ENCODE results near the gene ANTXR1. TPM values are rescaled to one million over a fixed set of nuclear protein-coding genes. Genes with fewer than 3 reads are reported as not detected.

The ANTXR1 gene
- total RNA-seq, 5 donors from 2014 or later (not counting 1 experiment from before 2014, with no cell fraction given) = 0.19 to 0.79 (median 0.63) TPM; not detected in 1

GRCh38 chr2:69177063-69177771 lies 164.2 kb downstream of the ANTXR1 start:
- no peaks in the 10 kb centered on the region for H3K9me3 ChIP-seq
- Mint-ChIP-seq H3K27me3 (peaks cover 8 to 16% of the 10 kb centered on the region in 2 donors), H3K27ac (no peak overlapping the region), H3K9me3 (no peaks in the 10 kb centered on the region), H3K4me1 (peaks cover 4 to 8% (median 4%) of the 10 kb centered on the region in 3 donors), H3K4me3 (no peak overlapping the region), H3K36me3 (no peaks in the 10 kb centered on the region)
- ATAC-seq (replicated peaks in 1 of 4) (no peak), DNase-seq (no peak)
- ChIA-PET POLR2A (no interaction called here), CTCF (no interaction called here)
- WGBS (ENCODE audit: insufficient coverage) = 39% methylated on average over 14 of the region's 16 CpGs
- H3K4me1 ChIP-seq (ENCODE audit: control insufficient read depth in 1 of 2, extremely low read depth in 1 of 2, insufficient read depth in 2 of 2, low read length in 2 of 2) = no peaks in the 10 kb centered on the region
- no peaks in the 10 kb centered on the region for H3K36me3 ChIP-seq (ENCODE audit: control insufficient read depth in 2 of 2, extremely low read depth in 1 of 2, insufficient read depth in 1 of 2, low read length in 1 of 2)
- H3K27ac ChIP-seq (ENCODE audit: low read length) = no peak overlapping the region
- peaks cover 0 to 15% of the 10 kb centered on the region in 2 experiments for H3K27me3 ChIP-seq (replicated peaks in 1 of 2; ENCODE audit: control insufficient read depth in 2 of 2, extremely low read depth in 1 of 2, insufficient read depth in 2 of 2, low read length in 1 of 2)
- no peak overlapping the region for H3K4me3 ChIP-seq (ENCODE audit: control insufficient read depth in 1 of 2, extremely low read depth in 1 of 2, low read length in 1 of 2)

- Mint-ChIP-seq H3K4me1 (peaks cover 4 to 8% (median 4%) of the 10 kb centered on the region in 3 donors), H3K27ac (no peak overlapping the region), H3K9me3 (no peaks in the 10 kb centered on the region), H3K4me3 (no peak overlapping the region), H3K27me3 (peaks cover 8 to 16% of the 10 kb centered on the region in 2 donors), H3K36me3 (no peaks in the 10 kb centered on the region)
- CTCF ChIA-PET = no interaction called here
- Histone ChIP-seq H3K27me3 (replicated peaks in 1 of 2; ENCODE audit: control insufficient read depth in 2 of 2, extremely low read depth in 1 of 2, insufficient read depth in 2 of 2, low read length in 1 of 2) (peaks cover 0 to 15% of the 10 kb centered on the region in 2 experiments), H3K4me1 (ENCODE audit: control insufficient read depth in 1 of 2, extremely low read depth in 1 of 2, insufficient read depth in 2 of 2, low read length in 2 of 2) (no peaks in the 10 kb centered on the region), H3K36me3 (ENCODE audit: control insufficient read depth in 2 of 2, extremely low read depth in 1 of 2, insufficient read depth in 1 of 2, low read length in 1 of 2) (no peaks in the 10 kb centered on the region), H3K4me3 (ENCODE audit: control insufficient read depth in 1 of 2, extremely low read depth in 1 of 2, low read length in 1 of 2) (no peak overlapping the region), H3K27ac (ENCODE audit: low read length) (no peak overlapping the region), H3K9me3 (no peaks in the 10 kb centered on the region)
- POLR2A ChIA-PET = no interaction called here
- WGBS (ENCODE audit: insufficient coverage) = 78% methylated on average over 18 of the region's 20 CpGs
- peak in 15 of 35 experiments; percentile 1 to 40 (median 8) for DNase-seq
- ATAC-seq (replicated peaks in 1 of 4) = no peak
Measured at GRCh38 chr2:69177785-69178636, 165.0 kb downstream of the ANTXR1 start.

GRCh38 chr2:69178756-69179155 lies 165.8 kb downstream of the ANTXR1 start:
- Histone ChIP-seq H3K9me3 (no peaks in the 10 kb centered on the region), H3K4me1 (ENCODE audit: control insufficient read depth in 1 of 2, extremely low read depth in 1 of 2, insufficient read depth in 2 of 2, low read length in 2 of 2) (no peaks in the 10 kb centered on the region), H3K27me3 (replicated peaks in 1 of 2; ENCODE audit: control insufficient read depth in 2 of 2, extremely low read depth in 1 of 2, insufficient read depth in 2 of 2, low read length in 1 of 2) (peaks cover 0 to 15% of the 10 kb centered on the region in 2 experiments), H3K4me3 (ENCODE audit: control insufficient read depth in 1 of 2, extremely low read depth in 1 of 2, low read length in 1 of 2) (no peak overlapping the region), H3K27ac (ENCODE audit: low read length) (no peak overlapping the region), H3K36me3 (ENCODE audit: control insufficient read depth in 2 of 2, extremely low read depth in 1 of 2, insufficient read depth in 1 of 2, low read length in 1 of 2) (no peaks in the 10 kb centered on the region)
- no peak overlapping the region for H3K4me3 Mint-ChIP-seq
- ATAC-seq (replicated peaks in 1 of 4) = no peak
- H3K4me1 Mint-ChIP-seq = peaks cover 4 to 8% (median 4%) of the 10 kb centered on the region in 3 donors
- no peak overlapping the region for H3K27ac Mint-ChIP-seq
- ChIA-PET CTCF (no interaction called here), POLR2A (no interaction called here)
- WGBS (ENCODE audit: insufficient coverage) = no CpG with 5 or more reads among the region's 3 CpGs
- H3K27me3 Mint-ChIP-seq = peaks cover 8 to 16% of the 10 kb centered on the region in 2 donors
- DNase-seq = no peak
- no peaks in the 10 kb centered on the region for H3K36me3 Mint-ChIP-seq
- H3K9me3 Mint-ChIP-seq = no peaks in the 10 kb centered on the region

GRCh38 chr2:69180227-69180626 lies 167.2 kb downstream of the ANTXR1 start:
- no peaks in the 10 kb centered on the region for H3K36me3 Mint-ChIP-seq
- no peaks in the 10 kb centered on the region for H3K36me3 ChIP-seq (ENCODE audit: control insufficient read depth in 2 of 2, extremely low read depth in 1 of 2, insufficient read depth in 1 of 2, low read length in 1 of 2)
- H3K27me3 Mint-ChIP-seq = peaks cover 8 to 13% of the 10 kb centered on the region in 2 donors
- no peaks in the 10 kb centered on the region for H3K9me3 Mint-ChIP-seq
- 69% methylated on average over 1 of the region's 1 CpG for WGBS (ENCODE audit: insufficient coverage)
- DNase-seq (no peak), ATAC-seq (replicated peaks in 1 of 4) (no peak)
- no peak overlapping the region for H3K4me3 Mint-ChIP-seq
- peaks cover 0 to 15% of the 10 kb centered on the region in 2 experiments for H3K27me3 ChIP-seq (replicated peaks in 1 of 2; ENCODE audit: control insufficient read depth in 2 of 2, extremely low read depth in 1 of 2, insufficient read depth in 2 of 2, low read length in 1 of 2)
- ChIA-PET CTCF (no interaction called here), POLR2A (no interaction called here)
- H3K4me1 ChIP-seq (ENCODE audit: control insufficient read depth in 1 of 2, extremely low read depth in 1 of 2, insufficient read depth in 2 of 2, low read length in 2 of 2) = no peaks in the 10 kb centered on the region
- no peak overlapping the region for H3K4me3 ChIP-seq (ENCODE audit: control insufficient read depth in 1 of 2, extremely low read depth in 1 of 2, low read length in 1 of 2)
- H3K4me1 Mint-ChIP-seq = peaks cover 4 to 8% (median 4%) of the 10 kb centered on the region in 3 donors
- no peaks in the 10 kb centered on the region for H3K9me3 ChIP-seq
- H3K27ac Mint-ChIP-seq = no peak overlapping the region
- H3K27ac ChIP-seq (ENCODE audit: low read length) = no peak overlapping the region

GRCh38 chr2:69180974-69181373 lies 168.0 kb downstream of the ANTXR1 start:
- Mint-ChIP-seq H3K4me3 (no peak overlapping the region), H3K36me3 (no peaks in the 10 kb centered on the region), H3K27me3 (peaks cover 8 to 13% of the 10 kb centered on the region in 2 donors), H3K9me3 (no peaks in the 10 kb centered on the region), H3K27ac (no peak overlapping the region), H3K4me1 (peaks cover 4 to 8% (median 4%) of the 10 kb centered on the region in 3 donors)
- Histone ChIP-seq H3K4me1 (ENCODE audit: control insufficient read depth in 1 of 2, extremely low read depth in 1 of 2, insufficient read depth in 2 of 2, low read length in 2 of 2) (no peaks in the 10 kb centered on the region), H3K27ac (ENCODE audit: low read length) (no peak overlapping the region), H3K9me3 (no peaks in the 10 kb centered on the region), H3K4me3 (ENCODE audit: control insufficient read depth in 1 of 2, extremely low read depth in 1 of 2, low read length in 1 of 2) (no peak overlapping the region), H3K27me3 (replicated peaks in 1 of 2; ENCODE audit: control insufficient read depth in 2 of 2, extremely low read depth in 1 of 2, insufficient read depth in 2 of 2, low read length in 1 of 2) (peaks cover 0 to 12% of the 10 kb centered on the region in 2 experiments), H3K36me3 (ENCODE audit: control insufficient read depth in 2 of 2, extremely low read depth in 1 of 2, insufficient read depth in 1 of 2, low read length in 1 of 2) (no peaks in the 10 kb centered on the region)
- ChIA-PET POLR2A (no interaction called here), CTCF (no interaction called here)
- DNase-seq = no peak
- no peak for ATAC-seq (replicated peaks in 1 of 4)
- WGBS (ENCODE audit: insufficient coverage) = 70% methylated on average over 1 of the region's 1 CpG

GRCh38 chr2:69181806-69182427 lies 168.9 kb downstream of the ANTXR1 start:
- Mint-ChIP-seq H3K4me3 (no peak overlapping the region), H3K36me3 (no peaks in the 10 kb centered on the region), H3K27ac (no peak overlapping the region), H3K4me1 (peaks cover 2 to 8% (median 4%) of the 10 kb centered on the region in 3 donors), H3K9me3 (no peaks in the 10 kb centered on the region), H3K27me3 (peaks cover 5 to 13% of the 10 kb centered on the region in 2 donors)
- CTCF ChIA-PET = no interaction called here
- POLR2A ChIA-PET = no interaction called here
- no peaks in the 10 kb centered on the region for H3K9me3 ChIP-seq
- 74% methylated on average over 8 of the region's 13 CpGs for WGBS (ENCODE audit: insufficient coverage)
- H3K27me3 ChIP-seq (replicated peaks in 1 of 2; ENCODE audit: control insufficient read depth in 2 of 2, extremely low read depth in 1 of 2, insufficient read depth in 2 of 2, low read length in 1 of 2) = peaks cover 0 to 16% of the 10 kb centered on the region in 2 experiments
- no peaks in the 10 kb centered on the region for H3K36me3 ChIP-seq (ENCODE audit: control insufficient read depth in 2 of 2, extremely low read depth in 1 of 2, insufficient read depth in 1 of 2, low read length in 1 of 2)
- DNase-seq = no peak
- no peak overlapping the region for H3K4me3 ChIP-seq (ENCODE audit: control insufficient read depth in 1 of 2, extremely low read depth in 1 of 2, low read length in 1 of 2)
- ATAC-seq (replicated peaks in 1 of 4) = no peak
- no peak overlapping the region for H3K27ac ChIP-seq (ENCODE audit: low read length)
- H3K4me1 ChIP-seq (ENCODE audit: control insufficient read depth in 1 of 2, extremely low read depth in 1 of 2, insufficient read depth in 2 of 2, low read length in 2 of 2) = no peaks in the 10 kb centered on the region

All from T-cell (primary cell).